Measurements from ENCODE around the gene SLIT3. TPM values are rescaled to one million over a fixed set of nuclear protein-coding genes. Genes with fewer than 3 reads are reported as not detected.
A peak's percentile ranks its signal among the peaks of the same experiment; 100 is the strongest.

SLIT3 gene
- total and polyA plus RNA-seq, 9 of the 15 experiments (the other 6 are each of a cell fraction or from before 2014, with no cell fraction given) = 0.01 to 0.04 TPM; not detected in 7

DNA sequence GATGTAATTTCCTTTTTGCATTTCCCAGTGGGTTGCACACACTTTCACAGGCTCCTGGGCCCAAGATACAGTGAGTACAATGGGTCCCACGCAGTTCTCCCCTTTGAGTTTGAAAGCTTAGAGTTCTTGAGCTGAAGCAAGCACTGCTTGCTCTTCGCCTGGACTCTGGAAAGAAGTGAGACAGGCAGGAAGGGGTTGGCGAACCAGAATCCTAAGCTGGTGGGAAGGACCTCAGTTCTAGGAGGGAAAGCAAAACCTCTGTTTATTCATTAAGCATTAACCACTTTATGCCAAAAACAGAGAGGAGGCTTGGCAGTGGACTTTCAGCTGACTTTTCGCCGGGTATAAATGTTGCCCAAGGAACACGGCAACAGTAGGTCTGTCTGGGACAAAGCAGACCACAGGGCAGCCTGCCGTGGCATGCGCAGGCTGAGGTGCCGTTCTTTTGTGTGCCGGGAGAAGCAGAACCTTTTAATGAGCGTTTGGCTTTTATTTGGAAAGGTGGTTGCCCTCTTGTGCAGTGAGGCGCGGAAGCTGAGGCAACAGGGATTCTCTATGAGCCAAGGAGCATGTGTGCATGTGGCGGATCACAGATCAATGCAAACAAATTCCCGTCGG lies 481.8 kb downstream of the SLIT3 start:
- Histone ChIP-seq H2AFZ (ENCODE audit: low read depth, low read length) (no peak overlapping the region), H3K27ac (ENCODE audit: extremely low read depth, low read depth, low read length) (no peak overlapping the region), H4K20me1 (replicated peaks; ENCODE audit: control insufficient read depth, insufficient read depth, low read length) (no peaks in the 10 kb centered on the region), H3K4me1 (replicated peaks in 1 of 2; ENCODE audit: control insufficient read depth in 2 of 2, insufficient read depth in 2 of 2, low read length in 2 of 2) (peaks cover 0 to 3% of the 10 kb centered on the region in 2 experiments; a peak in 2 of 5 replicates), H3K9me3 (replicated peaks; ENCODE audit: control insufficient read depth, insufficient read depth, low read depth, low read length) (no peaks in the 10 kb centered on the region), H3K9ac (ENCODE audit: insufficient read depth in 1 of 2, low read depth in 2 of 2, low read length in 2 of 2) (no peak overlapping the region), H3K27me3 (ENCODE audit: control insufficient read depth in 2 of 2, insufficient read depth in 2 of 2, low read length in 2 of 2) (peaks cover 18 to 43% of the 10 kb centered on the region in 2 experiments), H3K79me2 (ENCODE audit: control insufficient read depth, insufficient read depth, low read length) (no peaks in the 10 kb centered on the region), H3K4me2 (ENCODE audit: insufficient read depth, low read length) (no peak overlapping the region), H3K4me3 (no peak overlapping the region), H3K9me1 (ENCODE audit: control insufficient read depth, insufficient read depth, low read length) (no peaks in the 10 kb centered on the region), H3K36me3 (ENCODE audit: control insufficient read depth, insufficient read depth, low read length) (no peaks in the 10 kb centered on the region)
- ChIA-PET CTCF (ENCODE audit: low intra/inter-chr PET ratio) (no interaction called here), POLR2A (interaction anchor here (0.8 to 1.3 kb wide), 2 partner anchors 20 to 91 kb away, joined by 4 read pairs; no protein-coding TSS in a partner anchor)
- FAIRE-seq (no peak), DNase-seq (ENCODE audit: extremely low read depth in 1 of 4, low spot score in 3 of 4) (no peak), ATAC-seq (no peak)
- intact Hi-C loops (cut with micrococcal nuclease) (no loop called here), in situ Hi-C loops (cut with MboI) (no loop called here)
- 7% methylated on average over 16 of the region's 16 CpGs for WGBS (ENCODE audit: insufficient coverage, low coverage, missing lambda C conversion rate)
- BruUV-seq (replicated peaks) = no TSS peak
- 0 out of 4 replicates have a peak, but pooled peaks of 1 of the 2 experiments have one; percentile 18 for TF ChIP-seq NRF1 (conservative IDR thresholded peaks at IDR 0.05 in 1 of 2, IDR thresholded peaks at IDR 0.05 in 1 of 2)
- TF ChIP-seq, protein P1, sequence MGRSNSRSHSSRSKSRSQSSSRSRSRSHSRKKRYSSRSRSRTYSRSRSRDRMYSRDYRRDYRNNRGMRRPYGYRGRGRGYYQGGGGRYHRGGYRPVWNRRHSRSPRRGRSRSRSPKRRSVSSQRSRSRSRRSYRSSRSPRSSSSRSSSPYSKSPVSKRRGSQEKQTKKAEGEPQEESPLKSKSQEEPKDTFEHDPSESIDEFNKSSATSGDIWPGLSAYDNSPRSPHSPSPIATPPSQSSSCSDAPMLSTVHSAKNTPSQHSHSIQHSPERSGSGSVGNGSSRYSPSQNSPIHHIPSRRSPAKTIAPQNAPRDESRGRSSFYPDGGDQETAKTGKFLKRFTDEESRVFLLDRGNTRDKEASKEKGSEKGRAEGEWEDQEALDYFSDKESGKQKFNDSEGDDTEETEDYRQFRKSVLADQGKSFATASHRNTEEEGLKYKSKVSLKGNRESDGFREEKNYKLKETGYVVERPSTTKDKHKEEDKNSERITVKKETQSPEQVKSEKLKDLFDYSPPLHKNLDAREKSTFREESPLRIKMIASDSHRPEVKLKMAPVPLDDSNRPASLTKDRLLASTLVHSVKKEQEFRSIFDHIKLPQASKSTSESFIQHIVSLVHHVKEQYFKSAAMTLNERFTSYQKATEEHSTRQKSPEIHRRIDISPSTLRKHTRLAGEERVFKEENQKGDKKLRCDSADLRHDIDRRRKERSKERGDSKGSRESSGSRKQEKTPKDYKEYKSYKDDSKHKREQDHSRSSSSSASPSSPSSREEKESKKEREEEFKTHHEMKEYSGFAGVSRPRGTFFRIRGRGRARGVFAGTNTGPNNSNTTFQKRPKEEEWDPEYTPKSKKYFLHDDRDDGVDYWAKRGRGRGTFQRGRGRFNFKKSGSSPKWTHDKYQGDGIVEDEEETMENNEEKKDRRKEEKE (IDR thresholded peaks at IDR 0.05; ENCODE audit: borderline replicate concordance in 1 of 2, control insufficient read depth in 1 of 2, low read depth in 2 of 2, low read length in 1 of 2) = no peak
